Astrocyte of the hippocampus (primary cell): Measurements from ENCODE around the gene HES6.
A peak's percentile ranks its signal among the peaks of the same experiment; 100 is the strongest.
"Not testable (repeated sequence)": the region's sequence is repeated elsewhere in the genome, so short reads cannot be mapped to it uniquely, and the experiment has no call there.

ENCODE experiments used
- DNase-seq: peaks from one replicate; pipeline ENCODE4 v3.0.0; 2011; ENCODE audit warnings: low read depth, low spot score

HES6 gene

GRCh38 chr2:238273433-238273832 lies 33.6 kb upstream of the HES6 start:
- DNase-seq: not testable (repeated sequence)

DNA sequence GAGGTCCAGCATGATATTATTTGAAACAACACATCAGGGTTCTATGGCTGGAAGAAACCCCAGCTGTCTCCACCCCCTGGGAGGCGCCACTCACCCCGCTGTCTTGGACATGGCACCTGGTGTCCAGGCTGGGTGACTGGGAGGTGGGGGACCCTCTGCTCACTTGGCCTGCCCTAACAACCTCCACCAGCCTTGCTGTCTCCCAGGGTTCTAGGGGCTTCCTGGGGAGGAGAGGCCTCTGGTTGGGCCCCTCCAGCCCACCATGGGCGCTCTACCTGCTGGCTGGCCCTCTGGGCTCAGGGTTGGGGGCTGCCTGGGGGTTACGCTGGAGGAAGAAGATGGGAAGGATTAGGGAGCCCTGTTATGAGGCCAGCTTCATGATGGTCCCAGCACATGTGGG lies 32.3 kb upstream of the HES6 start:
- no peak for DNase-seq

GRCh38 chr2:238271686-238272085 lies 31.8 kb upstream of the HES6 start:
- not testable (repeated sequence) for DNase-seq

- DNase-seq: no peak
Observed at GRCh38 chr2:238271061-238271554, 31.3 kb upstream of the HES6 start.

DNA sequence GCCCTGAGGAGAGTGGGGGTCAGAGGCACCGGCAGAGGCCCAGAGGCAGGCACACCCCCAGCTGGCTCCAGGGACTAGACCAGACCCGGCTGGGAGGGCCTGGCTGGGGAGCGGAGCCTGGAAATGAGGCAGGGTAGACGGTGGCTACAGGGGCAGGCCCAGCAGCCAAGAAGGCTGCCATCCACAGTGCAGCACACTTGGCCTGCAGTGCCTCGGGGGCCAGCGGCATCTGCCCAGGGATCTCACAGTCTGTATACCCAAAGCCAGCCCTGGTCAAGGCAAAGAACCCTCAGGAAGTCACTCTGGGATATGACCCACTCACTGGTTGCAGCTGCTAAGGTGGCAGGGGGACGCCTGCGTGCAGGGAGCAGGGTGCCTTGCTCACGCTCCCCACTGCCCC lies 30.8 kb upstream of the HES6 start:
- no peak for DNase-seq

GRCh38 chr2:238269741-238270140 lies 29.9 kb upstream of the HES6 start:
- no peak for DNase-seq

DNA sequence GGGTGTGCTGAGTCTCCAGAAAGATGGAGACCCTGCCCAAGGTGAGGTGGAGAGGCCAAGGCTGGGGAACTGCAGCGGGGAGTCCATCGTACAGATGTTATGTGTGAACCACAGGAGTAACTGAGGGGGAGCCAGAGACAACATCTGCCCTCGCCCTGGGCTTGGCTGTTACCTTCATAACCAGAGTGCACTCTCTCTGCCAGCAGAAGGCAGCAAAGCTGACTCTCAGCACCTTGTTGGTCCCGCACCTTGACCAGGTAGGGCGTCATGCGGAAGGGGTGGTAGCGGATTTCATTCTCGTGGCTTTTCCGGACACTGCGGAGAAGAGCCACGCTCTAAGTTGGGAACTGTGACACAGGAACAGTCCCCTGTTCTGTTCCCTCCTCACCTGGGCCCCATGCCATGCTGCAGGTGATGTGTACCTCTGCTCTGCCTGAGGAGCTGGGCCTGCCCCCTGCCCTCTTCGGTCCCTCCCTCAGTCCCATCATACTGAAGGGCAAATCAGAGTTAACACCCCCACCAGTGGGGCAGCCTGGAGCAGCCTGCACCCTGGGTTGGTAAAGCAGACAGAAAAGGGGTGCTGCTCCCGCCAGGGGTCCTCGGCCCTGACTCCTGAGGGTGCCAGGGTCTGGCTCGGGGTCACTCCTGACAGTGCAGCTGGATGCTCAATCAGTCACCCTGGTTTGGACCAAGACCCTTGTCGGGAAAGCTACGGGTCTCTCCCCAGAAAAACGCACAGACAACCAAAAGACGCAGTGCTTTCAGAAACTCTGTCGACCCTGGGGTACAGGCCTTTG lies 28.2 kb upstream of the HES6 start:
- no peak for DNase-seq

GRCh38 chr2:238267341-238267710 lies 27.5 kb upstream of the HES6 start:
- DNase-seq: peak; percentile 43

- DNase-seq: no peak
Observed at GRCh38 chr2:238265605-238266004, 25.8 kb upstream of the HES6 start.

- DNase-seq: no peak
Observed at GRCh38 chr2:238264072-238264460, 24.2 kb upstream of the HES6 start.

GRCh38 chr2:238263204-238264071 lies 23.6 kb upstream of the HES6 start:
- peak; percentile 96 for DNase-seq

DNA sequence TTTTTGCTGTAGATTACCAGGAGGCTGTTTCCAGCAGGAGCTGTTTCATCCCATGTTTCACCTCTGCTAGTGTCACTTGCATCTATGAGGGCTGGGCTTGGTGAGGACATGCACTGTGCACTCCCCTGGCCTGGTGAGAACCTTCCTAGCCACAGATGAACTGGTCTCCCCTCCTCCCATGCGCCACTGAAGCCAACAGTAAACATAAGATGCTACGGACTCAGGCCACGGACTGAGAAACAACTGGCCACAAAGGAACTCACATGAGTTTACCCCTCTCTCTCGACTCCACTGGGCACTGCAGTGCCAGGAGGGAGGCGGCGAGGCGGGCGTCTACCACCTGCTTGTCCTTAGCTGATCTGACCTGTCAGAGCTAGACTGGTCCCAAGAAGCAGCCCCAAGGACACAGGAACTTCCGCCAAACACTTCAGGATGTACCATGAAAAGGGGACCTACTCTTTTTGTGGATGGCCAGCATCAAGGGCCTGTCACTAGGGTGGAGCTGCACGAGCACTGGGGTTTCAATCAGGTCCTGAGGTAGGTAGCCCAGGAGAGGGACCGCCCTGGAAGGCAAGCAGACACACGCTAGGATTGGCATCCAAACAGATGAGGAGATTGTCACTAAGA lies 22.8 kb upstream of the HES6 start:
- DNase-seq: no peak

- DNase-seq: no peak
Observed at GRCh38 chr2:238261718-238262375, 22.0 kb upstream of the HES6 start.

DNA sequence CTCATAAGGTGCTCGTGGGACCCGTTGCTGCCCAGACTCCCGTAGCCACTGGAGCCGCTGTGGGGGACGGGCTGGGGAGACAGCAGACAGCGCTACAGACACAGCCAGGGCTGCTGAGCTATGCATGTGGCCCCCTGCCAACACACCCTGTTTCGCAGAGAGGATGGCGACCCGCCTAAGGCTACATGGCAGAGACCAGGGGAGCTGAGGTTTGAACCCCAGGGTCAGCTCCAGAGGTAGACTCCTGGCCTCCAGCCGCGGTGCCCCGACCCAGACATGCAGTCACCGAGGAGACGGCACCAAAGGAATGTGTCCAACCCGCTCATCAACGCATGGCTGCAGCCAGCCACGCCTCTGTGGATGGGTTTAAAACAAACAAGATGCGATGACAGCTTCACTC lies 21.0 kb upstream of the HES6 start:
- DNase-seq: peak; percentile 65

- no peak for DNase-seq
Observed at GRCh38 chr2:238259061-238260020, 19.5 kb upstream of the HES6 start.

- DNase-seq: no peak
Observed at GRCh38 chr2:238257786-238258700, 18.2 kb upstream of the HES6 start.

DNA sequence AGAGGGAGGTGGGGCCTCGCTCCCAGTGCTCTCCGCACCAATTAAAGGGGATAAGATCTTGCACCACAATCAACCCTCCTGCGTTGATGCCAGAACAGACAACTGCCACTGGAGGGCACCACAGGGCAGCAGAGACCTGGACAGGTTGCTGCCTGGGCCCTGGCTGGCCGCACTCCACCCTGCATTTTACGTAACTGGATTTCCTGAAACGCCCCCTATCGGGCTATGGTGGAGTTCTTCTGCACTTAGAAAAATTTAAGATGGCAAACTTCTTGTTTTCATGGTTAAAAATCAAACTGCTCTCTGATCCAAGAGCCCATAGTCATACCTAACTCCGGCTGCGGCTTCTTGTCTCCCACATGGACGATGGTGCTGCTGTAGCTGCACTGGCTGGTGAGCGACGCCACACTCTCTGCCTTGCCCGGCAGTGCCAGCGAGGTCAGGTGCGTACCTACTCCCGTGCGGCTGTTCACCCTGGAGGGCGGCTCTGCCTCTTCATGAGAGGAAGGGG lies 16.8 kb upstream of the HES6 start:
- peak; percentile 92 for DNase-seq

DNA sequence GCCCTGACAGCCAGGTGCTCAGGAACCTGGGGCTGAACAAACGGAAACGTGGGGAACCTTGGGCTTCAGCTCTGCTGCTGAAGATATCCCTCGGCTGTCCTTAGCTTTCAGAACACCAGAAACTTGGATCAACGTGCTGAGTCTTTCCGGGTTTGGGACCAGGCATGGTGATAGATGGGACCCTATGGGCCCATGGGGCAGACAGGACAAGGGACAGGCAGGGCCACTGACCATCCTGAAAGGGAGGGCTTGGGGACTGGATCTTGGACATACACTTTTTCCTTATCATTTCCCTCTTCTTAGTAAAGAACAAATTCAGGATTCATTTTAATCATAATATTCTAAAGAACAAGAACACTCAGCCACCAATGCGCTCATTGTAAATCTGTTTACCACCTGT lies 16.3 kb upstream of the HES6 start:
- DNase-seq: no peak

DNA sequence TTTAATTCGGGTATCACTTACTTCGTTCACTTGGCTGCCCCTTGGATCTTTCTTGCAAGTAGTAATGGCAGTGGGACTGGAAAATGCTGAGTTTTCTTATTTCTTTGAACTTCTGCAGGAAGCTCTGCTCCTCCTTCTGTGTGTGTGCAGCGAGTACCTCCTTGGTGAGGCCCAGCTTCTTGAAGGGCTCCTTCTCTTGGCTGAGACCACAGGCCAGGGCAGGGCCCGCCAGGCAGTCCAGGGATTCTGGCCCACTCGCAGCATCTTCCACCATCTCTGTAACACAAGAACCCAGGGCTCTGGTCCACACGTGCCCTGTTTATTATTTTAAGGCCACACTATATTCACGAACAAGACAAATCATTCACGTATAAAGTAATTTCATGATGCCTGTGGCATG lies 15.8 kb upstream of the HES6 start:
- no peak for DNase-seq
